B cell (primary cell): ENCODE results near the gene TMEM244. TPM values are rescaled to one million over a fixed set of nuclear protein-coding genes. Genes with fewer than 3 reads are reported as not detected.

Experiments used
- ATAC-seq: fragments of 200-7000 bp; cut with Tn5 transposase; one replicate; pipeline ENCODE4 v1.10.0; 2021; ENCODE audit warnings: low read depth, mild to moderate bottlenecking, moderate number of reproducible peaks, moderate library complexity
- CTCF ChIA-PET: fragments of 350-600 bp; sonication (Branson Sonifier 250); formaldehyde crosslinking; loops from one replicate; lab custom pipeline; 2021; ENCODE audit warnings: antibody characterized with exemption, inconsistent platforms; lab: Charles Lee
- POLR2A ChIA-PET: fragments of 350-600 bp; sonication (Branson Sonifier 250); formaldehyde crosslinking; loops from one replicate; lab custom pipeline; 2021; ENCODE audit warnings: antibody characterized with exemption; lab: Charles Lee
- DNase-seq: peaks from one replicate; pipeline ENCODE4 v3.0.0; 2013
- H2AFZ ChIP-seq: 2 replicates; pipeline ENCODE4 v1.6.1; 2012; ENCODE audit warnings: mild to moderate bottlenecking, low read depth, low read length; ENCODE audit not compliant: insufficient read depth, poor library complexity, severe bottlenecking
- H3K27ac ChIP-seq, 2 donors: 1 replicate in 1 of 2; 2 replicates in 1 of 2; pipeline ENCODE4 v1.5.1; 2012 to 2013; ENCODE audit warnings: low read length in 2 of 2, mild to moderate bottlenecking in 2 of 2, moderate library complexity in 1 of 2
- H3K27me3 ChIP-seq, 4 experiments: fragments of 200-600 bp in 1 of 4; sonication (generic) in 1 of 4; replicated peaks in 1 of 4; 1 replicate in 2 of 4; 2 replicates in 2 of 4; pipeline versions ENCODE4 v1.6.1 to v1.7.0; 2013 to 2016; ENCODE audit warnings: low read length in 3 of 4, mild to moderate bottlenecking in 2 of 4, mixed read lengths in 1 of 4, moderate library complexity in 1 of 4; ENCODE audit not compliant: insufficient read depth in 4 of 4, control insufficient read depth in 3 of 4; ENCODE audit errors: control extremely low read depth in 1 of 4
- H3K36me3 ChIP-seq, 2 experiments: replicated peaks in 1 of 2; 1 replicate in 1 of 2; 2 replicates in 1 of 2; pipeline versions ENCODE4 v1.6.1 to v1.7.1; 2013; ENCODE audit warnings: low read length in 1 of 2; ENCODE audit not compliant: insufficient read depth in 2 of 2, control insufficient read depth in 1 of 2; ENCODE audit errors: control extremely low read depth in 1 of 2, extremely low read depth in 1 of 2
- H3K4me1 ChIP-seq, 2 donors: fragments of 200-600 bp in 1 of 2; sonication (generic) in 1 of 2; 1 replicate in 1 of 2; 2 replicates in 1 of 2; pipeline versions ENCODE4 v1.5.1 to v1.6.1; 2013 to 2017; ENCODE audit warnings: low read length in 2 of 2; ENCODE audit not compliant: control insufficient read depth in 2 of 2, insufficient read depth in 2 of 2
- H3K4me2 ChIP-seq: replicated peaks from 2 replicates; pipeline ENCODE3; 2012; ENCODE audit warnings: mild to moderate bottlenecking, low read depth, low read length; ENCODE audit not compliant: poor library complexity, severe bottlenecking
- H3K4me3 ChIP-seq, 5 experiments: fragments of 200-600 bp in 1 of 5; sonication (generic) in 1 of 5; 1 replicate in 3 of 5; 2 replicates in 2 of 5; pipeline versions ENCODE4 v1.5.1 to v1.7.0; 2011 to 2016; ENCODE audit warnings: low read length in 4 of 5, mild to moderate bottlenecking in 4 of 5, low read depth in 2 of 5, control low read depth in 1 of 5, moderate library complexity in 1 of 5; ENCODE audit not compliant: insufficient read depth in 1 of 5; ENCODE audit errors: control extremely low read depth in 1 of 5, extremely low read depth in 1 of 5
- H3K79me2 ChIP-seq: fragments of 200-600 bp; sonication (generic); one replicate; pipeline ENCODE4 v1.6.0; 2016; ENCODE audit warnings: low read length; ENCODE audit not compliant: control insufficient read depth, insufficient read depth
- H3K9ac ChIP-seq: fragments of 200-600 bp; sonication (generic); 2 replicates; pipeline ENCODE4 v1.6.1; 2017; ENCODE audit warnings: mild to moderate bottlenecking, low read length, moderate library complexity
- H3K9me3 ChIP-seq, 3 donors: one replicate each; pipeline versions ENCODE4 v1.6.1 to v1.7.1; 2013; ENCODE audit warnings: low read length in 2 of 3; ENCODE audit not compliant: control insufficient read depth in 2 of 3, insufficient read depth in 1 of 3; ENCODE audit errors: control extremely low read depth in 1 of 3
- H4K20me1 ChIP-seq: 2 replicates; pipeline ENCODE4 v1.6.0; 2012; ENCODE audit warnings: mild to moderate bottlenecking, low read length; ENCODE audit not compliant: insufficient read depth, control insufficient read depth, poor library complexity, severe bottlenecking
- H3K27ac Mint-ChIP-seq: one replicate; pipeline ENCODE4 v1.8.0; 2021; ENCODE audit warnings: mixed read lengths
- H3K27me3 Mint-ChIP-seq: one replicate; pipeline ENCODE4 v1.8.0; 2021; ENCODE audit warnings: mixed read lengths
- H3K4me1 Mint-ChIP-seq: one replicate; pipeline ENCODE4 v1.8.0; 2021; ENCODE audit warnings: mixed read lengths
- H3K4me3 Mint-ChIP-seq: one replicate; pipeline ENCODE4 v1.8.0; 2021; ENCODE audit warnings: mixed read lengths
- H3K9me3 Mint-ChIP-seq: one replicate; pipeline ENCODE4 v1.8.0; 2022; ENCODE audit warnings: mixed read lengths; ENCODE audit not compliant: insufficient read depth
- CTCF ChIP-seq: fragments of 200-600 bp; IDR thresholded peaks from one replicate; pipeline ENCODE4 v1.8.0; 2022; ENCODE audit warnings: antibody characterized with exemption, mild to moderate bottlenecking
- EZH2 ChIP-seq: IDR thresholded peaks from 2 replicates; pipeline ENCODE4 v1.6.1; 2012; ENCODE audit warnings: borderline replicate concordance, low read depth, mild to moderate bottlenecking, moderate library complexity, low read length; ENCODE audit not compliant: insufficient read depth, poor library complexity, severe bottlenecking
- WGBS: methylation state at CpG from one replicate; pipeline ENCODE4 v1.1.5; 2013; ENCODE audit warnings: missing lambda C conversion rate; ENCODE audit not compliant: insufficient coverage; 5-methylcytosine and 5-hydroxymethylcytosine counted together
- intact Hi-C: fragments of 100-400 bp; cut with micrococcal nuclease; formaldehyde crosslinking; loops from one replicate; pipeline ENCODE4 v1.10.0; 2022
- polyA plus RNA-seq: library from polyadenylated mRNA; depleted of rRNA; stranded (reverse); fragments of >200 nt; gene quantifications from 2 replicates; pipeline ENCODE4 v1.2.3, GENCODE V29; 2012
- total RNA-seq, 2 donors: library from RNA; stranded (reverse); fragments of 120-200 nt in 1 of 2; gene quantifications; 1 replicate in 1 of 2; 2 replicates in 1 of 2; pipeline versions ENCODE4 v1.2.3 to v1.2.4, GENCODE V29; 2013 to 2022

TMEM244 gene
- total and polyA plus RNA-seq, 2 donors (not counting 1 experiment from before 2014, with no cell fraction given): not detected

GRCh38 chr6:129835691-129836090 lies 25.4 kb downstream of the TMEM244 start:
- Mint-ChIP-seq H3K27me3 (peaks cover 9% of the 10 kb centered on the region), H3K27ac (no peak overlapping the region), H3K4me3 (no peak overlapping the region), H3K9me3 (peaks cover 3% of the 10 kb centered on the region), H3K4me1 (no peaks in the 10 kb centered on the region)
- Histone ChIP-seq H3K27me3 (no peaks in the 10 kb centered on the region), H3K27ac (no peak overlapping the region), H3K36me3 (no peaks in the 10 kb centered on the region), H3K4me2 (no peak overlapping the region), H3K4me1 (no peaks in the 10 kb centered on the region), H3K79me2 (no peaks in the 10 kb centered on the region), H4K20me1 (no peaks in the 10 kb centered on the region), H3K4me3 (no peak overlapping the region), H2AFZ (no peak overlapping the region), H3K9ac (no peak overlapping the region), H3K9me3 (no peaks in the 10 kb centered on the region)
- TF ChIP-seq CTCF (no peak), EZH2 (no peak)
- DNase-seq (no peak), ATAC-seq (no peak)
- 86% methylated on average over 10 of the region's 11 CpGs for WGBS
- intact Hi-C loops: no loop called here
- POLR2A ChIA-PET: no interaction called here
- CTCF ChIA-PET: no interaction called here

DNA sequence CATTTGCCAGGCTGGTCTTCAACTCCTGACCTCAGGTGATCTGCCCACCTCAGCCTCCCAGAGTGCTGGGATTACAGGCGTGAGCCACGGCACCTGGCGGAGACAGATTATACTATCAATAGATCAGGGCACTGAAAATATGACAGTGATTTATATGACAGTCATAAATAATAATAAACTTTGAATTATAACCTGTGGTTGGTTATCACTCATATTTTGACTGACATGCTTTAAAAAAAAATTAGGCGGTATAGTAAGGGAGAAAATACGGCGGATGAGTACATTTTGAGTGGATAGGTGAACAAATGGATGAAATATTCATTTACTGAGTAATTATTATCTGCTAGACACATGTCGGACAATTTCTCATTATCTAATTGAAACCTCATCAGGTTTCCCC lies 28.8 kb downstream of the TMEM244 start:
- Mint-ChIP-seq H3K9me3 (no peaks in the 10 kb centered on the region), H3K27me3 (peaks cover 9% of the 10 kb centered on the region)
- CTCF ChIA-PET: no interaction called here

More for the DNA sequence above, 28.8 kb downstream of the TMEM244 start:
- Histone ChIP-seq H3K4me2 (no peak overlapping the region), H2AFZ (no peak overlapping the region), H3K9me3 (no peaks in the 10 kb centered on the region), H3K9ac (no peak overlapping the region), H3K27me3 (no peaks in the 10 kb centered on the region), H3K4me3 (no peak overlapping the region), H3K4me1 (no peaks in the 10 kb centered on the region), H4K20me1 (no peaks in the 10 kb centered on the region), H3K36me3 (no peaks in the 10 kb centered on the region), H3K27ac (no peak overlapping the region), H3K79me2 (no peaks in the 10 kb centered on the region)
- WGBS: no CpG with 5 or more reads among the region's 7 CpGs
- DNase-seq (no peak), ATAC-seq (no peak)
- TF ChIP-seq CTCF: no peak
- no peak for TF ChIP-seq EZH2
- no peak overlapping the region for H3K27ac Mint-ChIP-seq
- no peak overlapping the region for H3K4me3 Mint-ChIP-seq
- intact Hi-C loops: no loop called here
- no peaks in the 10 kb centered on the region for H3K4me1 Mint-ChIP-seq
- POLR2A ChIA-PET: no interaction called here
